ENCODE data around the gene TMCO1.
"Not testable (repeated sequence)": the region's sequence is repeated elsewhere in the genome, so short reads cannot be mapped to it uniquely, and the experiment has no call there.

The TMCO1 gene

DNA sequence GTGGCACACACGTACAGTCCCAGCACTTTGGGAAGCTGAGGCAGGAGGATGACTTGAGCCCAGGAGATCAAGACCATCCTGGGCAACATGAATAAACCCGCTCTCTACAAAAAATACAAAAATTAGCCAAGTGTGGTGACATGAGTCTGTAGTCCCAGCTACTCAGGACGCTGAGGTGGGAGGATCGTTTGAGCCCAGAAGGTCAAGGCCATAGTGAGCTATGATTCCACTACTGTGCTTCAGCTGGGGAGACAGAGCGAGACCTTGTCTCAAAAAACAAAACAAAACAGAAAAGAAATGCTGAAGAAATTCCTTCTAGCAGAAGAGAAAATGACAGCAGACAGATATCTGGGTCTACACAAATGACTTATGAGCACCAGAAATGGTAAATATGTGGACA lies 80.6 kb downstream of the TMCO1 start:
- no peak for TF ChIP-seq CTCF (conservative IDR thresholded peaks at IDR 0.05; ENCODE audit: low read depth, low read length)
- Histone ChIP-seq H3K9ac (no peak overlapping the region), H3K27me3 (ENCODE audit: insufficient read depth, low read depth) (no peaks in the 10 kb centered on the region), H4K20me1 (ENCODE audit: insufficient read depth) (no peaks in the 10 kb centered on the region; the same call in 1 of the 2 replicates), H3K27ac (no peak overlapping the region), H3K4me2 (no peak overlapping the region), H3K79me2 (ENCODE audit: insufficient read depth, low read depth) (peaks cover 73% of the 10 kb centered on the region), H3K4me3 (IDR thresholded peaks at IDR 0.05; ENCODE audit: insufficient read depth, low read depth, low read length) (no peak overlapping the region), H3K36me3 (ENCODE audit: insufficient read depth) (no peaks in the 10 kb centered on the region), H2AFZ (ENCODE audit: low read depth) (no peak overlapping the region), H3K4me1 (ENCODE audit: low read depth, poor library complexity, severe bottlenecking) (peaks cover 11% of the 10 kb centered on the region)

- H3K4me3 ChIP-seq (IDR thresholded peaks at IDR 0.05; ENCODE audit: insufficient read depth, low read depth, low read length): no peak overlapping the region
- H3K9ac ChIP-seq: no peak overlapping the region
- H3K27me3 ChIP-seq (ENCODE audit: insufficient read depth, low read depth): no peaks in the 10 kb centered on the region
- H3K36me3 ChIP-seq (ENCODE audit: insufficient read depth): peaks cover 7% of the 10 kb centered on the region; the same call in 1 of the 2 replicates
- H2AFZ ChIP-seq (ENCODE audit: low read depth): no peak overlapping the region
- no peak overlapping the region for H3K4me2 ChIP-seq
- no peak for TF ChIP-seq CTCF (conservative IDR thresholded peaks at IDR 0.05; ENCODE audit: low read depth, low read length)
- no peak overlapping the region for H3K27ac ChIP-seq
- H3K4me1 ChIP-seq (ENCODE audit: low read depth, poor library complexity, severe bottlenecking): peaks cover 11% of the 10 kb centered on the region
- H3K79me2 ChIP-seq (ENCODE audit: insufficient read depth, low read depth): peaks cover 73% of the 10 kb centered on the region
- no peaks in the 10 kb centered on the region; the same call in 1 of the 2 replicates for H4K20me1 ChIP-seq (ENCODE audit: insufficient read depth)
Observed at GRCh38 chr1:165686971-165687433, 81.7 kb downstream of the TMCO1 start.

- H4K20me1 ChIP-seq (ENCODE audit: insufficient read depth): no peaks in the 10 kb centered on the region; the same call in 1 of the 2 replicates
- peaks cover 66% of the 10 kb centered on the region for H3K79me2 ChIP-seq (ENCODE audit: insufficient read depth, low read depth)
- no peak overlapping the region for H3K9ac ChIP-seq
- H3K27ac ChIP-seq: no peak overlapping the region
- 0 out of 2 replicates have a peak, but pooled peaks have one; percentile 20 for TF ChIP-seq CTCF (conservative IDR thresholded peaks at IDR 0.05; ENCODE audit: low read depth, low read length)
- H3K4me2 ChIP-seq: no peak overlapping the region
- H3K36me3 ChIP-seq (ENCODE audit: insufficient read depth): peaks cover 12% of the 10 kb centered on the region; the same call in 1 of the 2 replicates
- no peak overlapping the region for H2AFZ ChIP-seq (ENCODE audit: low read depth)
- H3K4me3 ChIP-seq (IDR thresholded peaks at IDR 0.05; ENCODE audit: insufficient read depth, low read depth, low read length): no peak overlapping the region
- H3K4me1 ChIP-seq (ENCODE audit: low read depth, poor library complexity, severe bottlenecking): peaks cover 5% of the 10 kb centered on the region
- no peaks in the 10 kb centered on the region for H3K27me3 ChIP-seq (ENCODE audit: insufficient read depth, low read depth)
Observed at GRCh38 chr1:165686121-165686970, 82.3 kb downstream of the TMCO1 start.

DNA sequence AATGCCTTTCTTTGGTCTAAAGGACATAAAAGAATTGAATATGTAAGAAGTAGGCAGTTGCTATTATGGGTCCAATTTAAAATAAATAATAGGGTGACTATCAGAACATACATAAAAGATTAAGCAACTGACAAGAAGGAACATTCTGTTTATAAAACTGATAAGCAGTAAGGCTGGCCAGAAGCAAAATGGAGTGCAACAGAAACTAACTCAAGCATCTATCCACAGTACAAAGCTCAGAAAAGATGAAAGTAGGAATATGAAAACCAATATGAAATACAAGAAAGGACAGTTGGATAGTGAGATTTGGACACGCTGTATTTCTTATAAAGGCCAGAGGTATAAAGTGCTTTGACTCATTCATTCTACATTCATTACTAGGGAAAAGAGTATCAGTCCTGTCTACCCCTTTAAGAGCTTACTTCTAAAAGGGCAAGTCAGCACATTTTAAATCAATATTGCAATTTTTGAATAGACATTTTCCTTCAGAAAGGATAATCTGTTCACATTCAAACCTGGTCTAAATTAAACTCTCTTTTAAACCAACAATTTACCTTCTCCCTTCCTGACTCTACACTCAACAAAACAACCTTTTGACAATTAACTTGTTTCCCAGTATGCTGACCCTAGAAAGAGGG lies 84.7 kb downstream of the TMCO1 start:
- H3K9ac ChIP-seq: no peak overlapping the region
- H3K27me3 ChIP-seq (ENCODE audit: insufficient read depth, low read depth): no peaks in the 10 kb centered on the region
- TF ChIP-seq CTCF (conservative IDR thresholded peaks at IDR 0.05; ENCODE audit: low read depth, low read length): no peak
- peaks cover 15% of the 10 kb centered on the region; the same call in 1 of the 2 replicates for H3K36me3 ChIP-seq (ENCODE audit: insufficient read depth)
- H4K20me1 ChIP-seq (ENCODE audit: insufficient read depth): no peaks in the 10 kb centered on the region; the same call in 1 of the 2 replicates
- no peak overlapping the region for H3K4me3 ChIP-seq (IDR thresholded peaks at IDR 0.05; ENCODE audit: insufficient read depth, low read depth, low read length)
- H3K79me2 ChIP-seq (ENCODE audit: insufficient read depth, low read depth): peaks cover 48% of the 10 kb centered on the region
- no peak overlapping the region for H3K4me2 ChIP-seq
- no peak overlapping the region for H2AFZ ChIP-seq (ENCODE audit: low read depth)
- no peak overlapping the region for H3K27ac ChIP-seq
- no peaks in the 10 kb centered on the region for H3K4me1 ChIP-seq (ENCODE audit: low read depth, poor library complexity, severe bottlenecking)

DNA sequence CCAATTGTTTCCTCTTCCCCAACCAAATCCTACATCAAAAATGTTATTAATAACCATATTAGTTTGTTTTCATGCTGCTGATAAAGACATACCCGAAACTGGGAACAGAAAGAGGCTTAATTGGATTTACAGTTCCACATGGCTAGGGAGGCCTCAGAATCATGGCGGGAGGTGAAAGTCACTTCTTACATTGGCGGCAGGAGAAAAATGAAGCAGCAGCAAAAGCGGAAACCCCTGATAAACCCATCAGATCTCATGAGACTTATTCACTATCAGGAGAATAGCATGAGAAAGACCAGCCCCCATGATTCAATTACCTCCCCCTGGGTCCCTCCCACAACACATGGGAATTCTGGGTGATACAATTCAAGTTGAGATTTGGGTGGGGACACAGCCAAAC lies 87.9 kb downstream of the TMCO1 start:
- H3K9ac ChIP-seq; H2AFZ ChIP-seq (ENCODE audit: low read depth); H3K27me3 ChIP-seq (ENCODE audit: insufficient read depth, low read depth); H3K4me2 ChIP-seq; H3K27ac ChIP-seq; H3K4me3 ChIP-seq (IDR thresholded peaks at IDR 0.05; ENCODE audit: insufficient read depth, low read depth, low read length); H3K4me1 ChIP-seq (ENCODE audit: low read depth, poor library complexity, severe bottlenecking); H4K20me1 ChIP-seq (ENCODE audit: insufficient read depth): not testable (repeated sequence)
- Histone ChIP-seq H3K79me2 (ENCODE audit: insufficient read depth, low read depth) (peaks cover 19% of the 10 kb centered on the region), H3K36me3 (ENCODE audit: insufficient read depth) (peaks cover 21% of the 10 kb centered on the region; the same call in 1 of the 2 replicates)
